NCI-H345 treated with DMSO at 0.1 percent for 48 hours (cell line): ENCODE data around the gene GALNT10.

Source experiments
- DNase-seq: peaks from one replicate; lab custom pipeline; 2025; ENCODE audit not compliant: unreplicated experiment; lab: John Stamatoyannopoulos, UW

GALNT10 gene

DNA sequence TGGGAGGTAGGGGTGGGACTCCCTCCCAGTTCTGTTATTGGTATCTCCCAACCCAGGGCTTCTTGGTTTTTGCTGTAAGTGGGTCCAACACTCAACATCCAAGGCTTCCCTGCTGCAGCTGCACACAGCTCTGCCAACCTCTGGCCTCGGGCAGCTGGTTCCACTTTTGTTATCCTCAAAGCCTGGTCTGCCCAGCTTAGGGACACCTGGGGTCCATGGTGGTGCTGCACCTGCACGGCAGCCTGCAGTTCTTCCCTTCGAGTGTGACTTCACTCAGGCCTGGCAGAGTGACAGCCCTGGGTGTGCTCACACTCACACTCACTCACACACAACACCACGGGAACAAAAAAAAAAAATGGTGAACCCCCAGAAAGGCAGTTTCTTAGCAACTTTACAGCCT, 239.9 kb downstream of the GALNT10 start:
- DNase-seq = no peak

DNA sequence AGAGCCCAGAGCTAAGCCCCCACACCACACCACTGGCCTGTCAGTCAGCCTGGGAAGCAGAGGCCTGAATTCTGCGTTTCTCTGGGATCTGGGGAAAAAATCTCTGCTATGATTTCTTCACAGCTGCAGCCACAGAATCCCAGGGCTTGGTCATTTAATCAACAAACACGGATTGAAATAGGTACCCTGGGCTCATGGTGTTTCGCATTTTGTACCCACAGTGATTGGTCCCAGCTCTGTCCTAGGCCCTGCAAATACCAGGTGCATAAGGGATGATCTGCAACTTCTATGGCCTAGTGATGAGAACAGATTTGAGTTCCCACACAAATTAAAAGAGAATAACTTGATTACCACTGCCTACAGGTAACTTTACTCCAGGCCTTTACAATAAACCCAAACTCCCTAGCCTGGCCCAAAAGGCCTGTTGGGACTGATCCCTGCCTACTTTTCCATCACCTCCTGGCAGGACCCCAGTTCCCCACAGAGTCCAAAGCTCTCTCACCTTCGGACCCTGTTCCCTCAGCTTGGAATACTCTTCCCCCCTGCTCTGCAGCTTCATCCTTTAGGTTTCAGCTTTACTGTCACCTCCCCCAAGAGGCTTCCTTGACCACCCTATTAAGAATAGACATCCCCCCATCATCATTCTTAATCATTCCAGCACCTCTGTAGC, 240.6 kb downstream of the GALNT10 start:
- DNase-seq = no peak

DNA sequence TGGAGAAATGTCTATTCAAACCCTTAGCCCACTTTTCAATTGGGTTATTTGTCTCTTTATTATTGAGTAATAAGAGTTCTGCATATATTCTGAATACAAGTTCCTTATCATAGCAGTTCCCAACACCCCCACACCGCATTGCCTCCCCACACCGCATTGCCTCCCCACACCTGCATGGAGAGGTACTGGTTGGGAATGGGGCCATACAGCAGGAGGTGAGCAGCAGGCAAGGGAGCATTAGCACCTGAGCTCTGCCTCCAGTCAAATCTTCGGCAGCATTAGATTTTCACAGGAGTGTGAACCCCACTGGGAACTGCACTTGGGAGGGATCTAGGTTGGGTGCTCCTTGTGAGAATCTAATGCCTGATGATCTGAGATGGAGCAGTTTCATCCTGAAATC, 244.7 kb downstream of the GALNT10 start:
- DNase-seq = no peak

DNA sequence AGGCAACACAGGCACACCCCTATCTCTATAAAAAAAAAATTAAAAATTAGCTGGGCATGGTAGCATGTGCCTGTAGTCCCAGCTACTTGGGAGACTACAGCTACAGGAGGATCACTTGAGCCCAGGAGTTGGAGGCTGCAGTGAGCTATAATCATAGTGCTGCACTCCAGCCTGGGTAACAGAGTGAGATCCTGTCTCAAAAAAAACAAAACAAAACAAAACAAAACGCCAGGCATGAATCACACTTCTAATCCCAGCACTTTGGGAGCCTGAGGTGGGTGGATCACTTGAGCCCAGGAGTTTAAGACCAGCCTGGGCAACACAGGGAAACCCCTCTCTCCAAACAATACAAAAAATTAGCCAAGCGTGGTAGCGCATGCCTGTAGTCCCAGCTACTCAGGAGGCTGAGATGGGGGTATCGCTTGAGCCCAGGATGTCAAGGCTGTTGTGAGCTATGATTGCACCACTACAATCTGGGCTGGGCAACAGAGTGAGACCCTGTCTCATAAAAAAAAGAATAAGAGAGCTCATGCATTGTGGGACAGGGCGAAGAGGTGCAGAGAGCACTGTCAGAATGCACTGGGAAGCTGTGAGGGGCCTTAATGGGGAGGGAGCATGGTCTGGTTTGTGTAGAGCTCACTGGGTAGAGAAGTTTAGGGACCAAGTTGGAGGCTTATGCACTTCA, 246.9 kb downstream of the GALNT10 start:
- no peak for DNase-seq

DNA sequence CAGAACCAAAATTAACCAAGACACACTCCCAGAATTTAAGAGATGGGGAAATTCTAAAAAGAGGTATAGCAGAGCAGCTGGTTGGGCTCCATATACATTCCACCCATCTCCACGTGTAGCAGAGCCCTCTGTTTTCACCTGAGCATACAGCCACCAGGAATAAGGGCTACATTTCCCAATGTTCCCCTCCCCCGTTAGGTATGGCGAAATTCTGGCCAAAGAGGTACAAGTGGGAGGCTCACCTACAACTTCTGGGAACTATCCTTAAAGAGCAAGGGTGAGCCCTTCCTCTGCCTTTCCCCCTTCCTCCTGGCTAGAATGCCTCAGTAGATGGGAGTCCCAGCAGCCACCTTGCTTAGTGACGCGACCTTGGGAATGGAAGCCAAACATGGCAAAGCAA, 250.0 kb downstream of the GALNT10 start:
- DNase-seq = no peak

DNA sequence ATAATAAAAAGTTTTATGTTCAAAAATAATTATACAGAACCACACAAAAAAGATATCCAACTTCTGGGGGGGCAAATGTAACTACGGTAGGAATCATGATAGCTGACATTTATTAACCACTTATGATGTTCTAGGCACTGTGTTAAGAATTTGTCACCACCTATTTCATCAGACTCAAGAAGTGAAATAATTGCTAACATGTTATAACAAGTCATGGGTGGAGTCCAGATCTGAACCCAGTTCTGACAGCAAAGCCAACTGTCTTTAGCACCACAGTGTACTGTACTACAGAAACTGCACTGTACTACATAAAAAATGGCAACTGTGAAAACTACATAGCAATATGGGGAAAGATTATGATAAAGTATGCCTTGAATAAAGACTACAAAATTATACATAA, 252.3 kb downstream of the GALNT10 start:
- no peak for DNase-seq

DNA sequence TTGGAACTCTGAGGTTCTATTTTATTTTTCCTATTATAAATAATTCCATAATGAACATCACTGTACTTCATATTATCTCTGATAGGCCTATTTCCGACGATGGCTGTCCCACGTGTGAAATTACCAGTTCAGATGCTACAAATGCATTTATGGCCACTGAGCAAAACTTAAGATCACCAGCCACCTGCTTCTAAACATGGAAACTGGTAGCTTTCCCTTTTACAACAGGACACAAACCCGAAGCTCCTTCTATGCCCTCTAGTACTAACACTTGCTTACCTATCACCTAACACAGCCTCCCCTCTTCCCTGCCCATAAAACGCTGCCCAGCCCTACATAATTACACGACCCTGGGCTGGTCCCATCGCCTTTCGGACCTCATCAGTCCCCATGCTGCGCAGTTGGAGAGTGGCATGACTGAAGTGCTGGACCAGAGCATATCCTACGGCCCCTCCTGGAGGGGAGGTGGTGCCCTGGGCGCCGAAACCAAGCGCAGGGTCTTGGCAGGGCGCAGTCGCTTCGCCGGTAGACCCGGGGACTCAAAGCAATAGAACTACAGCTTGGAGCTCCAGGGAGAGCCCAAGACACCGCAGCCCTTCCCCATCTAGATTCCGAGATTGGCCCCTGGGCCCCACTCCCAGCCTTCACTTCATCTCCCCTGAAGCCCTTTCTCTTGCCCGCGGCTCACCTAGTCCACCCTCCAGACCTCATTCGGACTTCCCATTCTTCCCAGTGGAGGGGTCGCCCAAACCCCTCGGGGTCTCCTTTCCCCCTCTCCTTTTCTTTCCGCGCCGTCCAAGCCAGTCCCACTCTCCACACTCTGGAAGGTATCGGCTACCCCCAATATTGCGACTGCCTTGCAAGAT, 254.3 kb downstream of the GALNT10 start:
- DNase-seq = no peak

DNA sequence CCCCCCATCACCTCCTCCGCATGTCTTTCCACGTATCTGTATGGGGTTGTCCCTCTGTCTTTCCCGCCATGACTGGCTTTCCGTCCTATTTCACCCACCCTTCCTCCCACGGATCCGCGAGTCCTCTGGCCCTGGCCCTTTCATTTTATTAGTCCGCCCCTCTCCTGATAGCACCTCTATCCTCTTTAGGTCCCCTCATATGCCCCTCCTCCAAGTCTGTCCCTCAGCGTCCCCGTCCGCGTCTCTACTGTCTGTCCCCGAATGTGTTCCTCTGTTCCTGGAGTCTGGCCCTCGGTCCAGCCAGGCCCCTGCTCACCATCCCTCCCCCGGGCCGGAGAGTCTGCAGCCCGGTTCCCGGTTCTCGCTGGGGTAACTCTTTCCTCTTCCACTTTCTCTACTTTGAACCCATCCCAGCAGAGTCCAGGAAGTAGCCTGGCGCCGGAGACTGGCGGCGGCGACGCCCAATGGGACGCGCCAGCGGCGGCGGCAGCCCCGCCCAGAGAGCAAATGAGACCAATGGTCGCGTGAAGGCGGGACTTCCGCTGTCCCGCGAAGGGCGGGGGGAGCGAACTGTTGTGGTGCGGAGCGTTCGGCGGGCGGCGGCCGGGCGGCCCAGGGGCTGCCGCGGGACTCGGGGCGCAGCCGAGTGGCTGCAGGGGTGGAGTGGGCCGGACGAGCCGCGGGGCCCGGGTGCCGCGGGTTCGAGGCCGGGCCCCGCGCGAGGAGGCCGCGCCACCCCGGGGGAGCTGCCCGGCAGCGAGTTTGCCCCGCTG, 255.1 kb downstream of the GALNT10 start, which contains the start of gene SAP30L:
Gene SAP30L (plus strand): TSS at position 576 of the 773 bp plus-strand sequence. CDS start 608 bp downstream, outside the sequence.
- peak; percentile 87 for DNase-seq

DNA sequence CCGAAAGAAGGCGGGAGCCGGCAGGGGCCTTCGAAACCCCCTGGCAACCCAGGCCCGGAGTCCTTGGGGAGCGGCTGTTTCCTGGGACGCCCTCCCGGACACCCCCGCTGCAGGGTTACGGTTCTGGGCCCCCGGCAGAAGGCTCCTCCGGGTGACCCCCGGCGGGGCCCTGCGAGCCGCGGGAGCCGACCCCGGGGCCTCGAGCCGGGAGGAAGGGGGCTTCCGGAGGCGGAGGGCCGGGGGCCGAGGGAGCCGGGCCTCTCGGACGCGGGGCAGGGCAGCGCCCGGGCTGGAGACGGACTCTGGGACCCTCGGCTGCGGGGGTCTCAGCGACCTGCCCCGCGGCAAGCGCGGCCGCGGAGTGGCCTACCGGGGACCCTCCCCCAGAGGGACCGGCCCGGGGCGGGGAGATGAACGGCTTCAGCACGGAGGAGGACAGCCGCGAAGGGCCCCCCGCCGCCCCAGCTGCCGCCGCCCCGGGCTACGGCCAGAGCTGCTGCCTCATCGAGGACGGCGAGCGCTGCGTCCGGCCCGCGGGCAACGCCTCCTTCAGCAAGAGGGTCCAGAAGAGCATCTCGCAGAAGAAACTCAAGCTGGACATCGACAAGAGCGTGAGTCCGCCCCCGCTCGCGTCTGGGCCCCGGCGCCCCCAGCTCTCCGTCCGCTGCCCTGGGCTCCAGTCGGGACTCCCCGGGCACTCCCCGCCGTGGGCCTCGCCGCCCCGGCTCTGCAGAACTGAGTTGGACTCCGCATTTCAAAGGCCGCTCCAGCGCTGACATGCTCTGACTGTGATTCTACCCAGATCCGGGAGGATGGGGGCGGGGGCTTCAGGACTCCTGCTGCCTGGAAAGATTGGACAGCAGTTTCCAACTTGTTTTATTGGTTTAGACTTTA, 255.9 kb downstream of the GALNT10 start:
- no peak for DNase-seq

DNA sequence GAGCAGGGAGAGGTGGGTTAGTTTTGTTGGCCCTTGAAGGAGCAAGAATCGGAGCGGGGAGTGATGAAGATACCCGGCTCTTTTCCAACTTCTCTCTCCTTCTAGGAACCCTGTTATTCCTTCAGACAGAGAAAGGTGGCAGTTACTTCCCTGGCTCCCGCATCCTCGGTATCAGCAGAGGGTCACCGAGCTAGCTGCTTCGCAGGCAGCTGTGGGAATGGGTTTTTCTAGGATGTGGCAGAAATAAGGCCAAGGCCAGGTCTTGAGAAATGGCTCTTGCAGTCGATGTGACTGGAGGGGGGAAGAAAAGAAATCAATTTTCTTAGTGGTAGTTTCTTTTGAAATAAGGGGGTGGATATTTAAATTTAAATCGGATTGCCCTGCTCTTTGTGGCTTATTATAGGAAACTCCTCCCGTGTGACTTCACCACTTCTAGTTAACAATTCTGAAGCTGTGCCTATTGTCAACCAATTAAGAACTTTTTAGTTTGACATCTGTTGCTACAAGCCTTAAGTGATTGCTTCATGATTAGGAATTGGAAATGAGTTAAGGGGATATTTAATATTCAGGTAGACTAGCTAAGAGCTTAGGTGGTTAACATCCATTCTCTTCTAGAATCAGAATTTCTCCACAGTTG, 256.7 kb downstream of the GALNT10 start:
- DNase-seq = no peak

DNA sequence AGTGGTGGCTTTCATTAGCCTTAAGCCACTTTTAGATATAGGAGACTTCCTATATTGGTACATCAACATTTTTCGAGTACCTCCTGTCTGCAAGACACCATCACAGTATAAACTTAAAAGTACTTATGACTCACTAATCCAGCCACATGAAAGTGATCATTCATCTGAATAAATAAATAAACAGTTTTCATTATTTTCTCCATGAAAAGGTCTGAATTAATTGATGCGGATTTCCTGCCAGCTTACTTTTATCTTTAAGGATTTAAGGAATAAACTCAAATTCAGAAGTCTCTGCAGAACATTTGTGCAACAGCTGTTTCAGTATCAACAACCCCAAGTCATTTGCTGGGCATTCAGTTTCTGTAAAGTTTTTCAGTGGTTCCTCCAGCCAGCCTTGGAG, 259.3 kb downstream of the GALNT10 start:
- no peak for DNase-seq

DNA sequence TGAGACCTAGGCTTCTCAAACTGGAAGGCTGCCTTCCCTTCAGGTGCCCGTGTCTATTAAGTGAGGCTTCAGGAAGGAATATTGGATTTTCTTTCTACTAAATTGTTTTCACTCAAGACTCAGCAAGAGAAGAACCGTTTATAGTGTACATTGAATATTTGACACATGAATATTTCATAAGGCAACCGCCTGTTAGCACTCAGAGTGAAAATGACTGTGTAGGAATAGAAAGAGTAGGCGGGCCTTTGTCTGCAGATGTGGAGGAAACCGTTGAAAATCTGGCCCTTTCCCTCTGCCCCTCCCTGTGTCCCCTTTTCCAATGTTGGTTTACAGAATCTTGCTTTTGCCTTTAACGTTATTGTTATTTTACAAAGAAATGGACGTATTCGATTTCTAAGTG, 261.4 kb downstream of the GALNT10 start:
- no peak for DNase-seq

DNA sequence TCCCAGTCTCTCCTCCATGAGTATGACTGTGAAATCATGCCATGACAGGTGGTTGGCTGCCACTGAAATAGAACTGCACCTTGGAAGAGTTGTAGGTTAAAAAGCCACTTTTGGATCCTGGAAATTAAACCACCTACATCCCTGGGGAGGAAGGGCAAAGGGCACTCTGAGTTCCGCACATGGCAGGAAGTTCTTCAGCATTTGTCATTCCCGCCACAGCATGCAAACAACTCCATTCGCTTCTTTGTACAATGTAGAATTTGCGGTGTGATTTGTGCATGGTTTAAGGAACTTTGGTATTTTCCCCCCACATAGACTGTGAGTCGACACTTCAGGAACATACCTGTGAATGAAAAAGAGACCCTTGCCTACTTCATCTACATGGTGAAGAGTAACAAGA, 265.1 kb downstream of the GALNT10 start:
- DNase-seq = no peak

DNA sequence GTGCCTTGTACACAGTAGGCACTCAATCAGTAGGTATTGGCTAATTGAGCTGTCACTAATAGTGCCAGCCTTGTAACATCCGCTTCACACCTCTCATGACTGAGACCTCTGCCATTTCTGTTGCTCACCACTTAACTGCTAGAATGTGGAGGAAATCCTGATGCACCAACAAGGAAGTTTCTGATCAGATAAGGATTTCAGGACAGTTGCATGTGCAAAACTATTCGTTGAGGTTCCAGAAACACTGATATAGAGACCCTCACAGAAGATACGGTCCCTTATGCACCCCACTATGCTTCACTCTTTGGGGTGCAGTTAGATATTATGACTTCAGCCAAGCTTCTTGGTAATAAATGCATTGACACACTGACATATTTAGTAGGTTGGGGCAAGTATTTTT, 266.0 kb downstream of the GALNT10 start:
- no peak for DNase-seq

DNA sequence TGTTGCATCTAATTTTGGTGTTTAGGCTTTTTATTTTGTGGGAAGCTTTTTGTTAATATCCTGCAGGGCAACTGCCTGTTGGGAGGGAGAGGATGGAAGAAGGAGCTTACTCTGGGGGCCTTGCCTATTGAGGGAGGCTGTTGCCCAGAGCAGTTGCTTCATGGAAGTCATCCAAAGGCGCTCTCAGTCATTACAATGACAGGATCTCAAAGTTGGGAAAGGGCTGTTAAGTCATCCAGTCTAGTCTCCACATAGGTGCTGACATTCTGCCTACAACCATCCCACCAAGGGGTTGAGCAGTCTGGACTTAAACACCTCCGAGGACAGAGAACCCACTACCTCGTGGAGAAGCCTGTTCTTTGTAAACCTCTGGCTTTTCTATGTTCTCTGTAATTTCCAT, 268.5 kb downstream of the GALNT10 start:
- DNase-seq = no peak

DNA sequence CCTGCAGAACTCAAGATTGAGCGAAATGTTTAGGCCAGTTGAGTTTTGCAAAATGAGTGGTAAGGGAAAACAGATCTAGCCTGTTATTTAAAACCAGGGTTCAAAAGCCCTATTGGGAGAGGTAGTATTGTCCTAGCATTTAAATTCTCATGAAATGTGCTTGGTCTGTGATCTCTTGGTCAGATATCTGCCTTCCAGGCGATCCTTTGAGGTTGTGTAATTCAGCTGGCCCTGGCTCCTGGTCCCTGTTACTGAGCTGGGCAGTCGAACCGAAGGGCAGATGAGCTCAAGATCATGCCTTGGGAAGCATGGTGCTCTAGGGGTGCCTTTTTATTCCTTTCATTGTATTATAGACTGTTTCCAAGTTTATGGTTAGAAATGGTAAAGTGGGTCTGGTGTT, 269.6 kb downstream of the GALNT10 start:
- DNase-seq = no peak

DNA sequence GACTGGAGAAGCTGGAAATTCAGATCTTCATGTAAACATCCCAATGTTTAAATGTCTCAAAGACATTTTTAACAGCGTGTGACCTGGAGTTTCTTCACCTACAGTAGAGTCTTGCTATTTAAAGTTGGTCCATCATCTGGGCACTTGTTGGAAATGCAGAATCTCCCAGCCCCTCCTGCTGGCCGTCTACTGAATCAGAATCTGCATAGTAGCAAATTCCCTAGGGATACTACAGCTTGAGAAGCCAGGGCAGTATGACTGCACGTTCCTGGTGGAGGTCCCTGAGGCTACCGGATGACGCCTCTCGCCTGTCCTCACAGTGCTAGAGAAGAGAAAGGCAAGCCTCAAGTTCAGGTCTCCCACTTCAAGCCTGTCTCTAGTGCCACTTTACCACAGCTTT, 271.0 kb downstream of the GALNT10 start:
- DNase-seq = no peak

DNA sequence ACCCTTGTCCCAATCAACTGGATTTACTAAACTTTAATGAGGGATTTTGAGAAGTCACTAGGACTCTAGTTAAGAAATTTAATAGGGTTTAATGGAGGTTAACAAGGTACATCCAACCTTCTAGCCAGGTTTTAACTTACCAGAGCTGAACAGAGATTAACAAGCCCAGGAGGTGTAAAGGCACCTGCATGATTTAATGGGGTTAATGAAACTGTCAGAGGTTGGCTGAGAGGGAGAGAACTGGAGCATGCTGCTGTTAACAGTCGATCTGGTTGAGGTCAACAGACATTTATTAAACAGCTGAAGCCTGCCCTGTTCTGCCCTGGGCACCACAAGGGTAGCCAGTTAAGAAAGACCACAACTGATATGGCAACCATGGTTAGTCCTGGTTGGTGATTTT, 273.9 kb downstream of the GALNT10 start:
- DNase-seq = no peak

DNA sequence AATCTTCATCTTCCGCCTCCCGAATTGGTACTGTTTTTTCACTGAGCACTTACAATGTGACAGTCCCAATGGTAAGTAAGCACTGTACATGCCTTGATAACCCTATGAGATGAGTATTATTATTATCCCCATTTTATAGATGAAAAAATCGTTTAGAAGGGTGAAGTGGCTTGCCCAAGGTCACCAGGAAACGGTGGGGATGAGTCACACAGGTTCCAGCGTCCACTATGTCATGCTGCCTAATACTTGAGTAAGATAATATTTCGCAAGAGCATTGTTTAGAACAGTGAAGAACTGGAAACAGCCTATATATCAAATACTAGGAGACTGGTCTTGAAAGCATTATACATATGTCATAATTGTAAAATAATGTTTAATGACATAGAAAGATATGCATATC, 274.6 kb downstream of the GALNT10 start:
- no peak for DNase-seq

DNA sequence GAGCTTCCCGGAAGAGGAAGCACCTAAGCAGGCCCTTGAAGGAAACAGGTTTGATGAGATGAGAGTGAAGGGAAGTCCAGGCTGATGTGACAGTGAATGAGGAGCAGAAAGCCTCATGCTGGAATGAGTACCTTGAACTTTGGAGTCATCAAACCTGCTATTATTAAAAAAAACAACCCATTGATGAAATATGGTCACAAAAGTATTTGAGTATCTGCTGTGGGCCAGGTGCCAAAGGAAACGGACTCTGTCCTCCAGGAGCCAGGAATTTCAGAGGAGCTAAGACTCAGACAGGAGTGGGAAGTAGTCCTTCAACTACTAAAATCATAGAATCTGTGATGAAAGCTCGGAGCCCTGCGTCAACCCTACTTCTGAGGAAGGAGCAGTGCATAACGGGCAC, 275.6 kb downstream of the GALNT10 start:
- no peak for DNase-seq
